22Rv1 (cell line): ENCODE results near the gene TMEM19.

ENCODE experiments used
- CTCF ChIP-seq: fragments of 450-650 bp; IDR thresholded peaks from 2 replicates; pipeline ENCODE4 v1.5.1; 2017; ENCODE audit warnings: mild to moderate bottlenecking
- ZFX ChIP-seq: fragments of 450-650 bp; IDR thresholded peaks from 2 replicates; pipeline ENCODE4 v1.6.1; 2017; ENCODE audit warnings: antibody characterized with exemption, borderline replicate concordance

GRCh38 chr12:71640316-71640715, 45.6 kb upstream of the TMEM19 start:
- TF ChIP-seq CTCF: no peak
- no peak for TF ChIP-seq ZFX
